ENCODE results near the gene COX10.

The COX10 gene

GRCh38 chr17:14072881-14073280 lies 3.6 kb downstream of the COX10 start:
- DNase-seq = no peak

DNA sequence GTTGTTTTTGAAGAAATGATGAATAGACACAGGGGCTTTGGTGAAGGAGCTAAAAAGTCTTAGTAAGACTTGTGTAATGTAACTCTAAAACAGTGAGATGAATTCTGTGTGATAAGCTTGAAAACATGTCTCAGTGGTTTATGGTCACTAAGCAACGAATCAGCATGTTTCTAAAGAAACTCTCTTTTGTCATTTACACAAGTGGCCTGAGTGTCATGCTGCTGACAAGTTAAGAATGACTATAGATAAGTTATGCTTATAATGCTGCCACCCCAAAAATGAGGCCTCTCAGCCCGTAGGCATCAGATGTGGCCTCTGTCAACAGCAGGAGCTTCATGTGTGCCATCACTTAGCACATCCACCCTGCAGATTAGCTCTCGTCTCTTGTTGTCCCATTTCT lies 8.7 kb downstream of the COX10 start:
- no peak for DNase-seq

- no peak for DNase-seq
These were observed 11.5 kb downstream of the COX10 start for GRCh38 chr17:14080847-14081251.

- DNase-seq = no peak
These were observed 13.5 kb downstream of the COX10 start for GRCh38 chr17:14082848-14083247.

GRCh38 chr17:14084955-14085354 lies 15.7 kb downstream of the COX10 start:
- no peak for DNase-seq

DNA sequence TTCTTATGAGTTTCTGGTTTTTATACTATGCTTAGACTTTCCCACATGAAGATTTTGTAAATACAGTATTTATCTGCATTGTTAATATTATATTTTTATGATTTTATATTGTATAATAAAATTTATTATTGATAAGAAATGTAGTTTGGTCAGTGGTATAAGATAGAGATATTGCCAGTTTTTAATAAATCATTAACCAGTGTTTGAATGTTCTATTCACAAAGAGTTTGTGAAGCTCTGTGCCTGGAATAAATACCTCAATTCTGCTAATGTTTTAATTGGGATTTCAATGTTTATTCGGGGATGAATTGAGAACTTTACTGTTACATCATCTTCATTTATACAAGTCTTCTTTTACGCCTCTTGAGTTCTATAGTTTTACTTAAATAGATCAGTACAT lies 16.9 kb downstream of the COX10 start:
- no peak for DNase-seq

DNA sequence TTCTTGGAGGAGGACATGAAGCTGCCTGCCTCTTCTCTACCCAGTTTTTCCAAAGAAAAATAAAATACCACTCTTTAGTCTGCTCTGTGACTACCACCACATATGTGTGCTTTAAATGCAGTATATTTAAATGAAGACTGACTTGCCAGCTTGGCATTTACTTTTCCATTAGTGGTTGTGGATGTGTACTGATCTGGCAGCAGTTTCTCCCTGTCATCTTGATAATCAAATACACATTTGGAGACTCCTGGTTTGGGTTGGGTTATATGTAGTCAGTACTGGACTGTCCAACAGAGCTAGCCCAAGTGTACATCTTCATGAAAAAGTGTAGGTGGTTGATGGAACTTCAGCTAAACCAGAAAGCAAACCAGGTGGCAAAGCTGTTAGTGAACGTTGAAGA lies 19.9 kb downstream of the COX10 start:
- no peak for DNase-seq

DNA sequence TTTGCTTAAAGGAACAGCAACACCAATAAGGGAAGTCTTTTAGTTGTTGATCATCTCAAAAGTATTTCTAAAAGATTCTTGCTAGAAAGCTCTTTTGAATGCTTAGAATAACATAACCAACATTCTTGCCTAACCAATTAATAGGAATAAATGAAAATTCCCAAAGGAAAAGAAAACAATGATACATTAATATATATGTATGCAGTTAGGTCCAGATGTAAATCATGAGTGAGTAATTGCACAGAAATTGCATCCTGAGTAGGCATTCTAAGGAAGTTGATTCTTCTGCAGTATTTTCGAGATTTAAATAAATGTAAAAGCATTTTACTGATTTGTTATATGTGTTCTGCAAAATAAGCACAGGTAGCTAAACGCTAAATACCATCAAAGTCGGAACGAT lies 22.1 kb downstream of the COX10 start:
- no peak for DNase-seq

DNA sequence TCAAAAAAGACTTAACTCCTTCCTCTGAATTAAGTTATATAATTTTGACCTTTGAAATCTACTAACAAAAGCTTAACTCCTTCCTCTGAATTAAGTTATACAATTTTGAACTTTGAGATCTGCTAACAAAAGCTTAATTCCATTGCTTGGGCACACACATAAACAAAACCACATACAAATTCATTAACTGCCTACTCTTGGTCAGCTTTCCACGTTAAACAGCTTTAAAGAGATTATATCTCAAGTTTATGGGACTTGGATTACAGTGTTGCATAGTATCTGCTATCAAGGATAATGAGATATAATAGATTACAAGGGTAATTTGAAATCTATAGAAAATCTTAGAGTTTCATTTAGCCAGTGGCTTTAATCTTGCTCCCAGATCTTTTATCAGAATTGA lies 23.5 kb downstream of the COX10 start:
- DNase-seq = no peak

DNA sequence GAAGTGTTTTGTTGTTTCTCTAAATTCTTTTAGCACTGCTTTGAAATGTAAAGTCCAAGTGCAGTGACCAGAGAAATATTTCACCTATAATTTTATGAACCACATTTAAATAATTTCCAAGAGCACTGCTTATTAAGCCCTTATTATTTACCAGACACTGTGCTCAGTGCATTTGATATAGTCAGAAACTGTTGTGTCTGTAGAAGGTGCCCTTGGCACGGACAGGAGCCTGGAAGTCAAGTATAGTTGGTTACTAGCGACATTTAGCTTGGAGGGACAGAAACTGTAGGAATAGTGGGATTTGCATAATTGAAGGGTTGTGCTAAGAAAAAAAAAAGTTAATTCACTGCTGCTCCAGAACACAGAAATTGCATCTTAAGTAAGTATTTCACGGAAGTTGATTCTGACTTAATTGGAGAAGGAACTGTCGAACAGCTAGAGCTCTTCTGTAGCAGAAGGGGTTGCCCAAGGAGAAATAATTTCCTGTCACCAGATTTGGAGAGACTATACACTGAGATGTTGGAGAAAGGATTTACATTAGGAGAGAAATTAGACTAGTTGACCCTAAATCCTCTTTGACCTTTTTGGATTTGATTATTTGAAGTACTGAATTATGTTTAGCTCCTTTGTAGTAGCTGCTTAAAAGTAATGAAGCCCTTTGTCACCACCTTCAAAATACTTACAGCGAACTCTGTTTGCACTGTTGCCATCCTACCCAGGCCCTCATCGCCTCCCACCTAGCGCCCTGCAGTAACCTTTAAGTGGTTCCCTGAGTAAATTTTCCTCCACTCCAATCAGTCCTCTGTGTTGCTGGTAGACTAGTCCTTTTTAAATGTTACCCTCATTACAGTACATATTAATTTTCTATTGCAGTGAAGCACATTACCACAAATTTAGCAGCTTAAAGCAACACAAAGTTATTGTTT lies 25.6 kb downstream of the COX10 start:
- no peak for DNase-seq

- DNase-seq = no peak
These were observed 26.3 kb downstream of the COX10 start for GRCh38 chr17:14095631-14096030.

GRCh38 chr17:14098246-14098645 lies 28.9 kb downstream of the COX10 start:
- no peak for DNase-seq

- DNase-seq = no peak
These were observed 32.7 kb downstream of the COX10 start for GRCh38 chr17:14101976-14102375.

DNA sequence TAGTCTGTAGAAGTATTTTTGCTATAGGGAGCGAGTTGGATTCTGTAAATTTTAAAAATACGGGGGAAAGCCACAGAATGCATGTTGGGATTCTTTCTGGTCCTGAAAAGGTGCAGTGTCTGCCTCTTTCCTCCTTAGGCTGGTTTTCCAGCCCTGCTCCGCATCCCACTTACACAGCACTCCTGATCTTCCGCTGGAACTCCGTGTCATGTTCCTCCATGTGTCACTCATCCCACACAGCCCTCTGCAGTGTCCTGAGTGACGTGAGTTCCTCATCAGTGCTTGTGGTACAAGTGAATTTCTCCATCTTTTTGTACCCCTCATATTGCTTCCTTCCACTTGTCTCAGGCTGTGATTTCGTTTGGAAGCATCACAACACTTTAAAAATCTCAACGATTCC lies 34.5 kb downstream of the COX10 start:
- no peak for DNase-seq

DNA sequence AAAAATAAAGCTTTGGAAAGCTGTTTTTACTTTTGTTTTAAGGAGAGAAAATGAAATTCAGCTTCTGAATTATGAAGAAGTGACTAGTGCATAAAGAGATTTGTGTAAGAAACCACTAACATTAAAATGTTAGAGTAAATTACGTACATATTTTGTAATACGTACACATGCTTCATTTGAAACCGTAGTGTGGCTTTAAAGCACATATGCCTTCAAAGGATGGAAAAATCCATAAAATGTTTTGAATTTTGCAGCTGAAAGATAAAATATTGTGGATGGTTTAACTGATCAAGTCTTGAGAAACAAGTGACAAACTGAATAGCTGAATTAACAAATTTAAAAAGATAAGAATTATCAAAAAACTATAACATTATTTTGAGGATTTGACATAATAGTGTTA lies 35.4 kb downstream of the COX10 start:
- DNase-seq = no peak

DNA sequence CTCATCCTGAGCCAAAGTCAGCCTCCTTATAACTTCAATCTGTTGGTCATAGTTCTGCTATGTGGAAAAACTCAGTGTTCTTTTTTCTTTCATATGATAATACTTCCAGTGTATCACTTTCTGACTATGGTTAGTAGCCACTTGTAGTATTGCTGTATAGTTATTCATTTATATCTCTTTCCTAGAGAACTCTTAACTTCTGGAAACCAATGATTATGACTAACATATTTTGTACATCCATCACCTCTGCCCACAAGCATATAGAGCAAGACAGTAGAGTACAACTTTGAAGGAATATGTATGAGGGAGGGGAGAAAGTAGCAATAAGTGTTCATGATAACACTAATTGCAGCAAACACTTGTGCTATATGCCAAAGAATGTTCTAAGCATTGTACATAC lies 38.6 kb downstream of the COX10 start:
- DNase-seq = no peak

- no peak for DNase-seq
These were observed 43.1 kb downstream of the COX10 start for GRCh38 chr17:14112407-14112806.

DNA sequence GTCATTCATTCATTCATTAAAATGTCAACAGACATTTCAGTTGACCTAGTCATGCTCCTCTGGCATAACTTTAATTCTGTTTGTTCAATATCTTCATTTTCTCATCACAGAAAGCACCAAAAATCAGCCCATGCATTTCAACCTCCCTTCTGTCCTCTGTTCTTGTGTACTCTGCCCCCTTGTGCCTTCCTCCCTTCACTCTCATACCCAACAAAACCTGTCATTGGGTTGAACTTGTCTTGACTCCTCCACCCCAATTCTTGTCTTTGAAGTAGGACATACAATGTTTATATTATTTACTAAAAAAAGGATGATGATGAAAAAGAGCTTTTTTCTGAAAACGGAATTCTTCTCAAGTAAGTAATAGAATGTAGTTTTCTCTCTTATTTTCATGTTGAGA lies 43.8 kb downstream of the COX10 start:
- DNase-seq = no peak

- no peak for DNase-seq
These were observed 47.1 kb downstream of the COX10 start for GRCh38 chr17:14116263-14117024.

DNA sequence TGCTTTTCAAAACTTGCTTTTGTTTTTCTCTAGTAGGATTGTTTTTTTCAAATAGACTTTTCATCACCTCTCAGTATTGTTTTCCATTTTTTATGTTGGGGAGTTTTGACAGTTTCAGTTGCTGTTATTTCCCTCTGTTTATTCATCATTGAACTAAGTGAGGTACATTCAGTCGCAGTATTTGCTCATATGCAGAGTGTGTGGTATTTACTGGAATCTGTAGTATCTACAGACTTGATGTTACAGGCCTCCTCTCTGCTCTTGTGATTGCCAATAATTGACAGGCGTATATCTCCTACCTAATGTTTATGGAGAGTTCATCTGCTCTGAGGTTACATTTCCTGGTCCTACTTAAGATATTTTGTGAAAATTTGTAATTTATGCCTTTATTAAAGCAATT lies 49.6 kb downstream of the COX10 start:
- no peak for DNase-seq

- no peak for DNase-seq
These were observed 50.2 kb downstream of the COX10 start for GRCh38 chr17:14119546-14119945.

- DNase-seq = no peak
These were observed 52.6 kb downstream of the COX10 start for GRCh38 chr17:14121952-14122351.

DNA sequence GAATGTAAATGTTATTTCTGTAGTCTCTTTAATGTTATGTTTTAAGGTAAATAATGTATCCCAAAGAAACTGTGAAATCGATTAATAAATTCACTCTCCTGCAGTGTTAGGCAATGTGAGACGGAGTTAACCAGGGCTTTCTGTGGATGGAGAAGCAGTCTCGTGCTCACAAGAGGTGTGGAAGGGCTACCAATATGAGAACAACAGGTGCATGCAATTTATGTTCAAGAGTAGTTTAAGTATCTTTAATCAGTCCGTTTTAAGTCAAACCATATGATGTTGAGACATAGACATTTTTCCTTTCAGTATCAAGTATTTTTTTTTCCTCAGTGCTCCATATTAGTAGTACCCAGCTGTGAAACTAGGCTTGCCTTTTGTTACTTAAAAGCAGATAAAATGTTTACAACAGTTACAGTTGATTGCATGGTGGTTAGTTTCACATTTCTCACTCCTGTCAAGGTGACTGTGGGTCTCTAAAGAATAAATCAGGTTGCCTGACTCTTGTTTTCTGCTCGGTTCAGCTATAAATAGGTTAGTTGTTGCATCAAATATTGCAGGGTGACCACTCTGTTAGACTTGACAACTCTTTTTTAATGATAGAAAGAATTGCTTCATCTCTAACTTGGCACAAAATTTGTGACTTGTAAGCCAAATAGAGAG lies 54.4 kb downstream of the COX10 start:
- no peak for DNase-seq

DNA sequence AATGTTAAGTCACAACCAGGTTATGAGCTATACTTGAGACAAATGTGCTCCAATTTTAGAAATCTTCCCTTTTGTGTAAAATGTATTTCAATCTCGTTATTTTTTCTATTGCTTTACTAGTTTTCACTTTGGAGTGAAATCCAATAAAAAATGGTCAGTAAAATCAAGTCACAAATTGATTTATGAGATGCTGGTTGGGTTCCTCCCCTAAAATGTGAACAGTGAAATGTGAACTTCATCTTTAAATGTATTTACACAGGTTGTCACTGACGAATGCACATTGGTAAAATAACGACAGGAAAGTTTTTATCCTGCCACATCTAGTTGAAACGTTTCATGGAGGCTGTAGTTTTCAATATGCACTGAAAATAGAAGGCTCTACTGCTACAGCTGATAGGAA lies 55.5 kb downstream of the COX10 start:
- DNase-seq = no peak

All from NCI-H1092 treated with DMSO at 0.1 percent for 48 hours (cell line).